MCF 10A (cell line): ENCODE measurements around the gene U2AF2. TPM values are rescaled to one million over a fixed set of nuclear protein-coding genes. Genes with fewer than 3 reads are reported as not detected.

Source experiments
- BruUV-seq: library from RNA; stranded (reverse); fragments of 400-500 nt; replicated peaks from 2 replicates; lab custom pipeline; 2021; lab: Mats Ljungman, UMichigan
- CTCF ChIA-PET: fragments of 300-600 bp; sonication (Branson Sonifier 250); formaldehyde crosslinking; extraction: SDS; loops from one replicate; lab custom pipeline; 2021; ENCODE audit warnings: antibody characterized with exemption, inconsistent platforms; lab: Yijun Ruan, JAX
- POLR2A ChIA-PET: fragments of 300-600, 350-650 bp; sonication (Branson Sonifier 250); formaldehyde crosslinking; extraction: SDS; loops from one replicate; lab custom pipeline; 2020; ENCODE audit warnings: antibody characterized with exemption, inconsistent platforms; lab: Yijun Ruan, JAX
- DNase-seq: peaks from one replicate; pipeline ENCODE4 v3.0.0-alpha.2; 2018; ENCODE audit not compliant: unreplicated experiment
- H3K27ac Mint-ChIP-seq: one replicate; pipeline ENCODE4 v1.8.0; 2022; ENCODE audit warnings: mild to moderate bottlenecking, low read depth, mixed read lengths; ENCODE audit not compliant: unreplicated experiment
- H3K27me3 Mint-ChIP-seq: one replicate; pipeline ENCODE4 v1.8.0; 2022; ENCODE audit warnings: mixed read lengths; ENCODE audit not compliant: insufficient read depth, unreplicated experiment
- H3K36me3 Mint-ChIP-seq: one replicate; pipeline ENCODE4 v1.8.0; 2022; ENCODE audit warnings: mild to moderate bottlenecking, moderate library complexity, mixed read lengths; ENCODE audit not compliant: insufficient read depth, unreplicated experiment
- H3K4me1 Mint-ChIP-seq: one replicate; pipeline ENCODE4 v1.8.0; 2022; ENCODE audit warnings: mixed read lengths; ENCODE audit not compliant: insufficient read depth, unreplicated experiment
- H3K4me3 Mint-ChIP-seq: one replicate; pipeline ENCODE4 v1.8.0; 2022; ENCODE audit warnings: mild to moderate bottlenecking, moderate library complexity, mixed read lengths; ENCODE audit not compliant: unreplicated experiment
- H3K9me3 Mint-ChIP-seq: one replicate; pipeline ENCODE4 v1.8.0; 2022; ENCODE audit warnings: mixed read lengths; ENCODE audit not compliant: unreplicated experiment
- CTCF ChIP-seq: fragments of 200-600 bp; IDR thresholded peaks from one replicate; pipeline ENCODE4 v1.8.0; 2022; ENCODE audit warnings: antibody characterized with exemption, mild to moderate bottlenecking; ENCODE audit not compliant: unreplicated experiment
- intact Hi-C: fragments of 100-400 bp; cut with micrococcal nuclease; formaldehyde crosslinking; loops from 2 replicates; pipeline ENCODE4 v1.14.1; 2022
- total RNA-seq: library from RNA; stranded (reverse); gene quantifications from 2 replicates; pipeline ENCODE4 v1.2.3, GENCODE V29; 2022

The U2AF2 gene
- total RNA-seq, 1 experiment from 2014 or later: 280 TPM

GRCh38 chr19:55650126-55650557 lies 4.7 kb upstream of the U2AF2 start:
- Mint-ChIP-seq H3K9me3 (no peaks in the 10 kb centered on the region), H3K4me3 (no peak overlapping the region), H3K4me1 (no peaks in the 10 kb centered on the region), H3K36me3 (peaks cover 39% of the 10 kb centered on the region), H3K27ac (no peak overlapping the region), H3K27me3 (no peaks in the 10 kb centered on the region)
- intact Hi-C loops: no loop called here
- POLR2A ChIA-PET: no interaction called here
- CTCF ChIA-PET: interaction anchor here (0.6 to 0.7 kb wide), 2 partner anchors 17 to 182 kb away, joined by 3 to 4 read pairs; no protein-coding TSS in a partner anchor
- no TSS peak for BruUV-seq
- no peak for DNase-seq
- no peak for TF ChIP-seq CTCF

GRCh38 chr19:55650602-55651230 lies 4.1 kb upstream of the U2AF2 start:
- Mint-ChIP-seq H3K4me1 (no peaks in the 10 kb centered on the region), H3K27ac (no peak overlapping the region), H3K36me3 (peaks cover 39% of the 10 kb centered on the region), H3K9me3 (no peaks in the 10 kb centered on the region), H3K27me3 (no peaks in the 10 kb centered on the region), H3K4me3 (no peak overlapping the region)
- ChIA-PET POLR2A (no interaction called here), CTCF (interaction anchor here (0.6 to 0.7 kb wide), 2 partner anchors 17 to 182 kb away, joined by 3 to 4 read pairs; no protein-coding TSS in a partner anchor)
- DNase-seq: no peak
- intact Hi-C loops: no loop called here
- no peak for TF ChIP-seq CTCF
- BruUV-seq: no TSS peak

DNA sequence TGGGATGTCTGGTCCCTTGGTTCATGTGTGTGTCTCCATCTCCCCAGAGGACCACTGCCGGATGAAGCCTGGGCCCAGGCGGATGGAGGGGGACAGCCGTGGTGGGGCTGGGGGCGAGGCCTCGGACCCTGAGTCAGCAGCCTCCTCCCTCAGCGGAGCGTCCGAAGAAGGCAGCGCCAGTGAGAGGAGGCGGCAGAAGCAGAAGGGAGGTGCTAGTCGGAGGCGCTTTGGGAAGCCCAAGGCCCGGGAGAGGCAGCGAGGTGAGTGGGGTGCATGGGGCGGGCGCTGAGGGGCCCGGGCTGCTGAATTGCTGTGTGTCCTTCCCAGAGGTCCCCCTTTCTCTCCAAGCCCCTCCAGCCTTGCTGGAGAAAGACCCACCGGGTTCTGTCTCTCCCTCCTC lies 3.6 kb upstream of the U2AF2 start:
- intact Hi-C loops: no loop called here
- CTCF ChIA-PET: no interaction called here
- H3K27ac Mint-ChIP-seq: no peak overlapping the region
- BruUV-seq: no TSS peak
- no peaks in the 10 kb centered on the region for H3K9me3 Mint-ChIP-seq
- no peaks in the 10 kb centered on the region for H3K27me3 Mint-ChIP-seq
- DNase-seq: no peak
- peaks cover 5% of the 10 kb centered on the region for H3K4me1 Mint-ChIP-seq
- no peak for TF ChIP-seq CTCF
- H3K4me3 Mint-ChIP-seq: no peak overlapping the region
- peaks cover 34% of the 10 kb centered on the region for H3K36me3 Mint-ChIP-seq
- POLR2A ChIA-PET: no interaction called here

- CTCF ChIA-PET: interaction anchor here (0.5 to 3.3 kb wide), 17 partner anchors 8 to 1179 kb away, joined by 3 to 28 read pairs (median 4); partner anchors contain the start of genes CDC42EP5 and ZNF865
- Mint-ChIP-seq H3K36me3 (peaks cover 21% of the 10 kb centered on the region), H3K9me3 (no peaks in the 10 kb centered on the region), H3K27ac (no peak overlapping the region), H3K27me3 (no peaks in the 10 kb centered on the region), H3K4me3 (peak overlapping the region; percentile 43), H3K4me1 (peaks cover 14% of the 10 kb centered on the region)
- intact Hi-C loops: loop anchor here (1.0 kb wide), 1 partner anchor 9 kb away; the partner anchor contains the start of gene ZNF581
- no peak for DNase-seq
- POLR2A ChIA-PET: no interaction called here
- TF ChIP-seq CTCF: no peak
- no TSS peak for BruUV-seq
Measured at GRCh38 chr19:55652311-55653128, 2.3 kb upstream of the U2AF2 start.
